Eye (tissue), 1 donor: ENCODE measurements around the gene SERPINA12.
A peak's percentile ranks its signal among the peaks of the same experiment; 100 is the strongest.
"Not testable (repeated sequence)": the region's sequence is repeated elsewhere in the genome, so short reads cannot be mapped to it uniquely, and the experiment has no call there.

Experiments
- DNase-seq: peaks from one replicate; pipeline ENCODE4 v3.0.0-alpha.2; 2015

SERPINA12 gene

DNA sequence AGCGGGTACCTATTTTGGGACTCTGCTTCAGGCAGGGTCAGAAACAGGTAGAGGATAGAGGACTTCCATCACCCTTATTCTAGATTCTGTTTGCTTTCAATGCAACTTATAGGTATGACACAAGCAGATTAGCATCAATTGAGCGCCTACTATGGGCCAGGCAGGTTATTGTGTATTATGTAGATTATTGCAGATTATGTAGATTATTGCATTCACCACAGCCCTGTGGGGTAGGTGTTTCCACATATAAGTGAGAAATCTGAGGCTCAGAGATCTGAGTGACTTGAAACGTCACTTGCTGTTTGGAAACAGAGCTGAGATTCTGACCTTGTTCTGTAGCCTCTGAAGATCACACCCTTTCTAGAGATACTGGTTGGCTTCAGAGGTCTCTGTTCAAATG is 26.2 kb upstream of the SERPINA12 start:
- DNase-seq, result no peak

DNA sequence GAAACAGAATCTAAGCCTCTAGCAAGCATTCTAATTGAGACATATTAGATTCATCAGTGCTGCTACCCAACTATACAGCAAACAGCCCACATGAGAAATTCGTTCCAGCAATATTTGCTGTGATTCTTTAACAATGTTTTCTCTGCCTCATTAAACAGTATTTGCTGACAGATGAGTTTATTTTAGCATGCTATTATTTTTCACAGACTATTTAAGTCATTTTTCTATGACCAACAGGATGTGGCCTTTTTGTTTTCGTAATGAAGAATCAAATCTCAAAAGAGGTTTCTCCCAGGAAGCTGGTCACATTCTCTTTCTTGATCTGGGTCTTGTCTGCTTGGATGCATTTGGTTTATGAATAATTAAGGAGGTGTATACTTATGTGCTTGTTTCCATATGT is 23.2 kb upstream of the SERPINA12 start:
- DNase-seq, result peak; percentile 23

- no peak for DNase-seq
Observed at GRCh38 chr14:94531187-94531586, 21.9 kb upstream of the SERPINA12 start.

GRCh38 chr14:94524093-94524492 is 14.8 kb upstream of the SERPINA12 start:
- DNase-seq, result no peak

- DNase-seq, result no peak
Observed at GRCh38 chr14:94523265-94523664, 14.0 kb upstream of the SERPINA12 start.

DNA sequence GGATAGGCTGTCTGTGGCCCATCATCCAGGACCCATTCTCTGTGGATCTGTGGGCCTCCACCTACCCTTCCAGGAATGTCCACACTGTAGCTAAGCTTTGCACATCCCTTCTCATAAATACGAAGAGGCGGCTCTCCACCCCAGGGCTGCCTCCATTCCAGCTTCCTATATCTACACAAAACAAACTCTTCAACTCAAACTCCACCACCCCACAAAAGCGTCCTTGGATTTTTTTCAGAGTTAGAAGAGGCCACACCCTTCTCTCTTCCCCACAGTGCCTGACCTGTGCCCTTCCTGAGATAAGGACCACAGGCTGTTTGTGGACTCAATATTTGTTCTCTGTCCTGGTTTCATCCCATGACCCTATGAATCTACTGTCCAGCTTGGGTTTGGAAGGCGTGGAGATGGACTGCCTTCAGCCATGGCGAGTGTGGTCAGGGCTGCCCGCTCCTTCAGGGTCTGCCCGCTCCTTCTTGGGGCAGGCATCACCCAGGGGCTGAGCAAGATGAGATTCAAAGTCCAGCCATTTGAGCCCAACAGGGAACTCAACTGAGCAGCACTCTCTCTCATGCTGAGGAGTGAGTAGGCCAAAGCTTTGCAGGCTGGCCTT is 13.0 kb upstream of the SERPINA12 start:
- no peak for DNase-seq

DNA sequence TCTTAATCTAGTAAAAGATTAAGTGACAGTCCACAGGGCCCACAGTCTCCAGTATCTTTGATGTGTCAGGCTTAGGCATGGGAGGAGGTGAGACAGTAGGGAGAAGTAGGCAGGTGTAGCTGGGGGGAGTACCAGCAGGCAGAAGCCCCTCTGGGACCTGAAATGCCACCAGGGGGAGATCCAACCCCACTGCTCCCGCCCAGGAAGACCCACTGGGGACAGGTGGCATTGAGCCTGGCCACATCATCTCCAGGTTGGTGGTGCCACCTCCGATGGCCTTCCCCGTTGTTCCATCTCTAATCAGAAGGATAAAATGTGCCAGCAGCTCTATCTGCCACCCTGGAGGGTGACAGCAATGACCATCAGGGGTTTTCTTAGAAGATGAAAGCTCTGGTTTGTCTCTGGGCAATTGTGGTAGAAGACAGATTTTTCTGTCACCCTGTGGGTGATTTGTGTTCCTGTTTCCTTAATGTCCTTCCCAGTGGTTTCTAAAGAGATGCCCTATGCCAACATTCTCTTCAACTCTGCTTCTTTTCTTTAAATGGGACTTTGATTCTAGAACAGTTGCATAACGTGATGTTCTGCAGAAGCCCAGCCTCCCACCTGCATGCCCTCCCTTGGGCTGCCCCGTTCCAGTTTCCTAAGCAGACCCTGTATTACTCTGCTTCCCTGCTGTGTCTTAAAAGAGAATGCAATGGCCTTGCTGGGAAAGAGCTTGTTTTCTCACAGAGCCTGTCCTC is 12.3 kb upstream of the SERPINA12 start:
- no peak for DNase-seq

DNA sequence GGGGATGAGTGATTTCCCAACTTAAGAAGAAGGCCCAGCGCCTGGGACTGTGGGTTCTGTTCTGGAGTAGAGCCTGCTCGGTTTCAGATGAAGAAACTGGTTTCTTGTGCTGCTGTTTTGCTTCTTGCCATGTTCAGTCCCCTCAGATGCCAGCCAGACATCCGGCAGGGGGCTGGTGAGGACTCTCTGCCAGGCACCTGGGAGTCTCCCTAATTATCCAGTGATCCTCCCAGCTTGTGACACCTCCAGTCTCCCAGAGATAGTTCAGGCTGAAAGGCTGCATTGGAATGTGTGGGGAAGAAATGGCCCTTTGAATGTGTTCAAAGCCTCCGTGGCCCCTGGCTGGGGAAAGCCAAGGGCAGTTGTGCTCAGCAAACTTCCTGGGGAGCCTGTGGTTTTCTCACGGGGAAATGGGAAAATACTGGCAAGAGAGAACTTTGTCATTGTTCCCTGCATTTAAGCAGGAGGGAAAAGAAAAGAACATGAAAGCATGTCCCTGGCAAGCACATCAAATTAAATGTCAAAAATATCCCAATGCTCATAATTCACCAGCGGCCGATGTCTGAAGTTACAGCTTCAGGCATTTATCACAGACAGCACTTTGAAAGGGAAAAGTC is 8.5 kb upstream of the SERPINA12 start:
- no peak for DNase-seq

DNA sequence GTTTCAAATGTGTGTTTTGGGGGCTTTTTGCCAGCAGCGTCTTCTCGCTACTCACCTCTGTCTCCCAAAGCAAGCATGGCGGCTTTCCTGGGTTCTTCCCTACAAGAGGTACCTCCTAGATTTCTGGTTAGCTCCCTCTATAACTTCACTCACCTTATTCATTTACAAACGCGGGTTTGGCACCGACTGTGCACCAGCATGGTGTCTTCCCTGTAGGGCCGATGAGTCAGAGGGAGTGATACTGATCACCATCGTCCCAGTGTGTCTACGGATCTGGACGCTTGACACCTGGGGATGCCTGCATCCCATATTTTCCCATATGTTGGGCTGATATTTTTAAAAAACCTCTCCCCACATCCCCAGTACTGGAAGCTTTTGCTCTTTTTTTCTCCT is 8.0 kb upstream of the SERPINA12 start:
- no peak for DNase-seq

GRCh38 chr14:94515856-94516255 is 6.6 kb upstream of the SERPINA12 start:
- no peak for DNase-seq

DNA sequence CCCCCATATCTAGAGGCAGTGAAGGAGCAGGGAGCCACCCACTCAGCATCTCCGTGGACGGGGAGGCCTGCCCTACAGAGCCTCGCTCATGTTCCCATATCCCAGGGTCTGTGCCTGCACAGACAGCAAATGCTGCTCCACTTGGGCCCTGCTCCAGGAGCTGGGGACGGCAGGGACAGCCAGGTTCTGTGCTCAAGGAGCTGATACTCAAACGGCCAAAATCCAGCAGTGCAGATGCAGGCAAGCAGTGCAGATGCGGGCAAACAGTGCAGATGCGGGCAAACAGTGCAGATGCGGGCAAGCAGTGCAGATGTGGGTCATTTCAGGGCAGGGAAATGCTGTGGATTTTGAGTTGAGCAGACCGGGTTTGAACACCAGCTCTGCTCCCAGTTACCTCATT is 6.2 kb upstream of the SERPINA12 start:
- DNase-seq, result no peak

- no peak for DNase-seq
Observed at GRCh38 chr14:94514351-94514750, 5.1 kb upstream of the SERPINA12 start.

DNA sequence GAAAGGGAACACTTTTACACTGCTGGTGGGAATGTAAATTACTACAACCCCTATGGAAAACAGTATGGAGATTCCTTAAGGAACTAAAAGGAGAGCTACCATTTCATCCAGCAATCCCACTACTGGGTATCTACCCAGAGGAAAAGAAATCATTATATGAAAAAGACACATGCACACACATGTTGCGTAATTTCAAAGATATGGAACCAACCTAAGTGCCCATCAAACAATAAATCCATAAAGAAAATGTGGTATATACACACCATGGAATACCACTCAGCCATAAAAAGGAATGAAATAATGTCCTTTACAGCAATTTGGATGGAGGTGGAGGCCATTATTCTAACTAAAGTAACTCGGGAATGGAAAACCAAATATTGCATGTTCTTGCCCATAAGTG is 1.2 kb upstream of the SERPINA12 start:
- DNase-seq, result not testable (repeated sequence)

GRCh38 chr14:94505641-94506040 is 3.6 kb downstream of the SERPINA12 start:
- DNase-seq, result no peak

DNA sequence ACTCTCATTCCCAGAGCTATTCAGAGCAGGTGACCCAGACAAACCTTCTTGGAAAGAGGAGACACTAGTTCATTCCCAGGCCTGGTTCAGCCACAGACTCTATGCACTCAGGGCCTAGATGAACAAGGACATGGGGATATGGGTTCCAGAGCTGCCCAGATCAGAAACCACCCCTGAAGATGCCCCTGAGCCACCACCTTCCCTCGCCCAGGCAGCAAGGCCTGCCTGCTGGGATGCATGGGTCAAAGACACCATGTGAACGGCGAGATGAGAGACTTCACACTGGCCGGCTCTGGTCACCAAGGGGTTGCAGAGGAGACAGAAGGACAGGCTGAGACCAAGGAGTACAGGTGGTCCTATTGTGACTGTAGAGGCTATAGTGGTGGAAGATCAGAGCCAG is 4.1 kb downstream of the SERPINA12 start:
- no peak for DNase-seq

GRCh38 chr14:94501588-94502516 is 7.4 kb downstream of the SERPINA12 start:
- DNase-seq, result no peak

- DNase-seq, result no peak
Observed at GRCh38 chr14:94500264-94500663, 9.0 kb downstream of the SERPINA12 start.

DNA sequence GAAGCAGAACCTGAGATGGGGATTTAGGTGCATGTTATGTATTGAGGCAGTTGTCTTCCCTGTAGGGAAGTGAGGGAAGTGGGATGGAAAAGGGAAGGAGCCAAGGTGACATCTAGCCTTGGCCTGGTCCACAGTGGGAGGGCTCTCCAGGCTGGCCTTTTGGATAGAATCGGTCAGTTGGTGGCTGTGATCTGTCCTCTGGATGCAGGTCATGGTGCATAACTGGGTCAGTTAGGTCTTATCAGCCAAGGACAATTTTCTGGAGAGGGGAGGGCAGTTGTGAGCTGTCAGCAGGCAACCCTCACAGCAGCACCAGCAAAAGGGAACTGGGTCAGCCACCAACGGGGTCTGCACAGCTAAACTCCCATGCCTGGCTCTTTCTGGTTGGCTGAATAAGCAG is 9.6 kb downstream of the SERPINA12 start:
- no peak for DNase-seq

- no peak for DNase-seq
Observed at GRCh38 chr14:94498215-94498614, 11.1 kb downstream of the SERPINA12 start.

- DNase-seq, result no peak
Observed at GRCh38 chr14:94494085-94494484, 15.2 kb downstream of the SERPINA12 start.

- no peak for DNase-seq
Observed at GRCh38 chr14:94491511-94491910, 17.8 kb downstream of the SERPINA12 start.

DNA sequence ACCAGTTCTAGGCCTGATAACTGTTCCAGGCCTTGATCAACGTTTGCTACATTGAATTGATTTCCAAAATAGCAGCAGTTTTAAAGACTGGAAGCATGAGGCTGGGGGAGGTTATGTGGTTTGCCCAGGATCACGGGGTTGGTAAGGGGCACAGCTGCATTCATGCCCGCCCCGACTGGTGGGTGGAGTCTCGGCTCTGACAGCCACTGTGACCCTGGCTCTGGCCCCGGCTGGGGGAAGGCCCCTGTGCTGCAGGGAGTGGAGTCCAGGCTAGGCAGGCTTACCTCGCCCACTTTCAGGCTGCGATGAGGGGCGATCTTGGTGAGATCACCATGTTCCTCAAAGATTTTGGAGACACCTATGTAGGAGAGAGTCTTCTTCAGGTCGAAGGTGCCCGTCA is 19.9 kb downstream of the SERPINA12 start:
- DNase-seq, result no peak

- DNase-seq, result no peak
Observed at GRCh38 chr14:94486883-94487282, 22.4 kb downstream of the SERPINA12 start.
